Body of pancreas (tissue), 4 donors: ENCODE results near the gene PRND. TPM values are rescaled to one million over a fixed set of nuclear protein-coding genes. Genes with fewer than 3 reads are reported as not detected.
"Not testable (repeated sequence)": the region's sequence is repeated elsewhere in the genome, so short reads cannot be mapped to it uniquely, and the experiment has no call there.

Experiments
- ATAC-seq: fragments of 150-250 bp; one replicate; pipeline ENCODE4 v1.9.1; 2016
- DNase-seq, 4 donors: peaks; one replicate each; pipeline ENCODE4 v3.0.0-alpha.2; 2019
- H3K27ac ChIP-seq, 4 donors: fragments of 200-600 bp; sonication (generic); 1 replicate in 3 of 4; 2 replicates in 1 of 4; pipeline versions ENCODE4 v1.5.1 to v1.6.1; 2016 to 2019; ENCODE audit warnings: mild to moderate bottlenecking in 1 of 4, mixed read lengths in 1 of 4, moderate library complexity in 1 of 4
- H3K27me3 ChIP-seq, 2 donors: fragments of 200-600 bp; sonication (generic); one replicate each; pipeline ENCODE4 v1.6.0; 2016; ENCODE audit warnings: mild to moderate bottlenecking in 1 of 2
- H3K36me3 ChIP-seq, 2 donors: fragments of 200-600 bp; sonication (generic); replicated peaks in 1 of 2; 2 replicates each; pipeline ENCODE4 v1.5.1; 2016; ENCODE audit warnings: low read depth in 2 of 2; ENCODE audit not compliant: insufficient read depth in 1 of 2
- H3K4me1 ChIP-seq: fragments of 200-600 bp; sonication (generic); one replicate; pipeline ENCODE4 v1.6.0; 2016
- H3K4me3 ChIP-seq, 2 donors: fragments of 200-600 bp; sonication (generic); 1 replicate in 1 of 2; 2 replicates in 1 of 2; pipeline ENCODE4 v1.5.1; 2016 to 2019
- H3K9me3 ChIP-seq, 3 donors: fragments of 200-600 bp; sonication (generic); 1 replicate in 2 of 3; 2 replicates in 1 of 3; pipeline ENCODE4 v1.5.1; 2016
- POLR2A ChIP-seq, 3 donors: fragments of 450-650 bp; IDR thresholded peaks; one replicate each; pipeline ENCODE4 v1.6.1; 2016; ENCODE audit warnings: antibody characterized with exemption in 3 of 3, mild to moderate bottlenecking in 2 of 3
- WGBS, 2 donors: methylation state at CpG; one replicate each; pipeline ENCODE4 v1.1.5; 2017; 5-methylcytosine and 5-hydroxymethylcytosine counted together
- intact Hi-C: fragments of 100-400 bp; cut with DNase I; formaldehyde crosslinking; loops from one replicate; pipeline ENCODE4 v1.15.1; 2023
- total RNA-seq, 2 donors: library from RNA; depleted of rRNA; stranded (reverse); fragments of >200 nt; gene quantifications; one replicate each; pipeline ENCODE4 v1.1.0, GENCODE V29; 2016
- TF ChIP-seq, protein P1 (sequence below), 7 experiments: fragments of 450-650 bp in 4 of 7; fragments of 200-600 bp in 3 of 7; sonication (generic) in 3 of 7; IDR thresholded peaks; one replicate each; pipeline ENCODE4 v1.5.1; 2016 to 2019; ENCODE audit warnings: antibody characterized with exemption in 7 of 7

Gene PRND
- total RNA-seq, 2 donors from 2014 or later, result not detected

DNA sequence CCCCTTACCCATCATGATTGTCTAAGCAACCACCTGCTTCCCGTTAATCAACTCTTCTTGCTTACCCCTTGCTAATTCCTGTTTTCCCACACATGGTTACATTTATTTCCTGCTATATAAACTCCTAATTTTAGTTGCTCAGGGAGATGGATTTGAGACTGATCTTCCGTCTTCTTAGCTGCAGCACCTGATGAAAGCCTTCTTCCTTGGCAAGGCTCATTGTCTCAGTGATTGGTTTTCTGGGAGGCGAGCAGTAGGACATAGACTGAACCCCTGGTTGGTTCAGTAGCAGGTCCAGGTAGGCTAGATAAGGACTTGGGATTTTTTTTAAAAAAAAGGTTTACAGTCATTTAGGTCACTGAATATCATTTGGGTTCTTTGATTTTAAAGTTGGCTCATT lies 50.4 kb downstream of the PRND start:
- no peak for DNase-seq
- H3K27me3 ChIP-seq, result no peaks in the 10 kb centered on the region
- 81 to 88% methylated on average over 3 of the region's 3 CpGs for WGBS, 2 donors
- H3K36me3 ChIP-seq, result no peaks in the 10 kb centered on the region
- H3K4me3 ChIP-seq, result no peak overlapping the region
- H3K27ac ChIP-seq, result no peak overlapping the region
- TF ChIP-seq POLR2A (IDR thresholded peaks at IDR 0.05), result no peak
- no peak for ATAC-seq
- no peaks in the 10 kb centered on the region for H3K9me3 ChIP-seq
- intact Hi-C loops, result no loop called here
- H3K4me1 ChIP-seq, result no peaks in the 10 kb centered on the region

DNA sequence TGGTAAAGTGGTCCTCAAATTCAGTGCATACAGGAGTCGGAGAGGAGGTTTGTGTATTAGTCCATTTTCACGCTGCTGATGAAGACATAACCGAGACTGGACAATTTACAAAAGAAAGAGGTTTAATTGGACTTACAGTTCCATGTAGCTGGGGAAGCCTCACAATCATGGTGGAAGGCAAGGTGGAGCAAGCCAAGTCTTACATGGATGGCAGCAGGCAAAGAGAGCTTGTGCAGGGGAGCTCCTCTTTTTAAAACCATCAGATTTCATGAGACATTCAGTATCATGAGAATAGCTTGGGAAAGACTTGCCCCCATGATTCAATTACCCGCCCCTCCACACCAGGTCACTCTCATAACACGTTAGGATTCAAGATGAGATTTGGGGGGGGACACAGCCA lies 51.3 kb downstream of the PRND start:
- intact Hi-C loops, H3K27me3 ChIP-seq, H3K4me3 ChIP-seq, H3K36me3 ChIP-seq, H3K9me3 ChIP-seq, DNase-seq, ATAC-seq, H3K4me1 ChIP-seq, H3K27ac ChIP-seq: not testable (repeated sequence)
- 65 to 75% methylated on average over 5 of the region's 5 CpGs for WGBS, 2 donors

DNA sequence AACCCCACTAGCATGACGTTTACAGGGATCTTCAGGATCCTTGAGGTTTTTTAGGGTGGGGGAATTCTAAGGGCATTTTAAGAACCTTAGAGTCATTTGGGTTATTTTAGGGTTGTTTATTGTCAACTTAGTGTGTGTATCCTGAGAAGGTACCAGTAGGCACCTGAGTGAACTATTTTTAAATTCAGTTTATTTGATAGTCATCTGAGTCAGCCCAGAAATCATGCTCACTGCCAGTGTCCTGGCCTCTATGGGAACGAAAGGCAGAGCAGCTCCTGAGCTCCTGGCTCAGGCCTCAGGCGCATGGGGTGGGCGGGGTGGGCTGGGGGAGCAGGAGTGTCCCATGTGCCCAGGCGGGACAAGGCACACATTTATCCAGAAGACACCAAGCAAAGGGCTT lies 52.0 kb downstream of the PRND start:
- no peaks in the 10 kb centered on the region for H3K27me3 ChIP-seq
- intact Hi-C loops, result no loop called here
- no peak for DNase-seq
- no peaks in the 10 kb centered on the region for H3K4me1 ChIP-seq
- no peaks in the 10 kb centered on the region for H3K36me3 ChIP-seq
- no peak for ATAC-seq
- TF ChIP-seq, protein P1, sequence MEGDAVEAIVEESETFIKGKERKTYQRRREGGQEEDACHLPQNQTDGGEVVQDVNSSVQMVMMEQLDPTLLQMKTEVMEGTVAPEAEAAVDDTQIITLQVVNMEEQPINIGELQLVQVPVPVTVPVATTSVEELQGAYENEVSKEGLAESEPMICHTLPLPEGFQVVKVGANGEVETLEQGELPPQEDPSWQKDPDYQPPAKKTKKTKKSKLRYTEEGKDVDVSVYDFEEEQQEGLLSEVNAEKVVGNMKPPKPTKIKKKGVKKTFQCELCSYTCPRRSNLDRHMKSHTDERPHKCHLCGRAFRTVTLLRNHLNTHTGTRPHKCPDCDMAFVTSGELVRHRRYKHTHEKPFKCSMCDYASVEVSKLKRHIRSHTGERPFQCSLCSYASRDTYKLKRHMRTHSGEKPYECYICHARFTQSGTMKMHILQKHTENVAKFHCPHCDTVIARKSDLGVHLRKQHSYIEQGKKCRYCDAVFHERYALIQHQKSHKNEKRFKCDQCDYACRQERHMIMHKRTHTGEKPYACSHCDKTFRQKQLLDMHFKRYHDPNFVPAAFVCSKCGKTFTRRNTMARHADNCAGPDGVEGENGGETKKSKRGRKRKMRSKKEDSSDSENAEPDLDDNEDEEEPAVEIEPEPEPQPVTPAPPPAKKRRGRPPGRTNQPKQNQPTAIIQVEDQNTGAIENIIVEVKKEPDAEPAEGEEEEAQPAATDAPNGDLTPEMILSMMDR (IDR thresholded peaks at IDR 0.05), result no peak
- H3K9me3 ChIP-seq, result no peaks in the 10 kb centered on the region
- H3K4me3 ChIP-seq, result no peak overlapping the region
- H3K27ac ChIP-seq, result no peak overlapping the region
- 77 to 79% methylated on average over 5 of the region's 5 CpGs for WGBS, 2 donors

DNA sequence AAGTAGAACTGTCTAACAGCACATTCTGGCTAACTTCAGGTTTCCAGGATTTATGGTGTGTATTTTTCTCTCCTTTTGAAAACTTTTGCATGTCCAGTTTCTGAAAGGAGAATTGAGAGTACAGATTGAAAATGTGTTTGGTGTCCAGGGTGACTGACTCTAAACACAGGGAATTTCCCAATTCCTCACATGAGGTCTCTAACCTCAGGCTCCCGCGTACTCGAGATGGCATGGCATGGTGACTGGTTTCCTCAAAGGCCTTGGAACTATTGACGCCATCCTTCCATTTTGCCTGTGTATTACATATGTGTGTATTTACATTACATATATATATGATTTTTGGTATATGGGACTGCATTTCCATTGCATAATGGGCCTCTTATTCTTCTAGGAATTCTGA lies 52.5 kb downstream of the PRND start:
- no peak for ATAC-seq
- H3K4me3 ChIP-seq, result no peak overlapping the region
- no peak for DNase-seq
- H3K27ac ChIP-seq, result no peak overlapping the region
- no peaks in the 10 kb centered on the region for H3K4me1 ChIP-seq
- intact Hi-C loops, result no loop called here
- no peaks in the 10 kb centered on the region for H3K9me3 ChIP-seq
- H3K36me3 ChIP-seq, result no peaks in the 10 kb centered on the region
- H3K27me3 ChIP-seq, result no peaks in the 10 kb centered on the region
- 83 to 91% methylated on average over 4 of the region's 4 CpGs for WGBS, 2 donors
- TF ChIP-seq, protein P1 (IDR thresholded peaks at IDR 0.05), result no peak
- TF ChIP-seq POLR2A (IDR thresholded peaks at IDR 0.05), result no peak

DNA sequence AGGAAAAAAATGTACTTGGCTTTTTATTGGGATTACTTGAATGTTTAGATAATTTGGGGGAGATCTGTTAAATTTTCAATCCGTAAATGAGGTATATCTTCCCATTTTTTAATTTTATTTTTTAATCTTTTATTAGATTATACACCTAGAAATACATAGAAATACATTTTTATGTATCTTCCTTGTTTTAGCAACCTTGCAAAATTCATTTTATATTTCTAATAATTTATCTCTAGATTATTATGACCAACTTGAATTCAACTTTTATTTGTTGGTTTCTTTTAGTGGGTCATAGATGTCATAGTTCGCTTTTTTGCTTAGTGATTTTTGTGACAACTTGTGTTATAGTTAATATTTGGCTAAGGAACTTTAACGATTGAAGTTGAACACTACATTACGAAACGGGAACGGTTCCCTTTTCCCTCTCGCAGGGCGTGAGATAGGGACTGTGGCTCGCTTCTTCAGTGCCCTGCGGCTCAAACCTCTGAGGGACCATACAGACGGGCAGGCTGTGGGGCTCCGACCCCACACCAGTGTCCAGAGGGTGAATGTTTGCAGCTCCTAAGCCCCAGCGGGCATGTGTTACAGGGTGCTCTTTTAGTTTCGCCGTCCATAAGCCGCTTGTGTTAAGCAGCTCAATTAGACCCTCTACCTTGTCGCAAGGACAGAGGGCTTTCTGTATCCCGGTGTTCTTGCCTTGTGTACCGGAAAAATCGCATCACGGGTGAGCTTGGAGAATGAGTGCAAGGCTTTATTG lies 53.8 kb downstream of the PRND start:
- WGBS, 2 donors, result 75 to 80% methylated on average over 21 of the region's 21 CpGs
- Histone ChIP-seq H3K36me3 (no peaks in the 10 kb centered on the region), H3K4me3 (no peak overlapping the region), H3K9me3 (no peaks in the 10 kb centered on the region), H3K27ac (no peak overlapping the region), H3K27me3 (no peaks in the 10 kb centered on the region), H3K4me1 (no peaks in the 10 kb centered on the region)
- intact Hi-C loops, result no loop called here
- no peak for TF ChIP-seq POLR2A (IDR thresholded peaks at IDR 0.05)
- TF ChIP-seq, protein P1 (IDR thresholded peaks at IDR 0.05), result no peak
- ATAC-seq (no peak), DNase-seq (no peak)

DNA sequence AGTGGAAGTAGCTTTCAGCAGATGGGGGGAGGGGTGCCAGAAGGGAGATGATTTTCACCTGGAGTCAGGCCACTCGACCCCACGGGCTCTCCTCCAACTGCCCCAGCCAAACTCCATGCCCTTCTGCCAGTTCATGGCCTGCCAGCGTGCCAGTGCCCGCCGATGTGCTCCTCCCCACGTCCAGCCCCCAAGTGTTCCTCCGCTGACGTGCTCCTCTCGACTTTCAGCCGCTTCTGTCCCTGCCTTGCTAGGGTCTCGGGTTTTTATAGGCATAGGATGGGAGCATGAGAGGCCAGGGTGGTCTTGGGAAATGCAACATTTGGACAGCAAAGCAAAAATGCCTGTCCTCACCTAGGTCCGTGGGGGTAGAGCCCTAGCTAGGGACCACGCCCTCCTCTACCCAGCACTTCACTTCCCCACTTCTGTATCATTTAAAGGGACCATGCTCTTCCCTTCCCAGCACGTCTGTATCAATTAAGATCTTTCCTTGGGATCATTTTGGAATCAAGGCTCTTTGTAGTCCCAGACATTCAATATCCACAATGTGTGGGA lies 54.4 kb downstream of the PRND start:
- WGBS, 2 donors, result 59 to 70% methylated on average over 14 of the region's 14 CpGs
- Histone ChIP-seq H3K36me3 (no peaks in the 10 kb centered on the region), H3K4me1 (no peaks in the 10 kb centered on the region), H3K27ac (no peak overlapping the region), H3K4me3 (no peak overlapping the region), H3K27me3 (no peaks in the 10 kb centered on the region), H3K9me3 (no peaks in the 10 kb centered on the region)
- intact Hi-C loops, result no loop called here
- TF ChIP-seq, protein P1 (IDR thresholded peaks at IDR 0.05), result no peak
- TF ChIP-seq POLR2A (IDR thresholded peaks at IDR 0.05), result no peak
- DNase-seq (no peak), ATAC-seq (no peak)
